Panc1 (cell line): ENCODE data around the gene KCNAB1.

Experiments
- CTCF ChIP-seq: fragments of 450-650 bp; IDR thresholded peaks from 2 replicates; pipeline ENCODE4 v1.5.1; 2017; ENCODE audit warnings: mild to moderate bottlenecking
- POLR2AphosphoS5 ChIP-seq: IDR thresholded peaks from 2 replicates; pipeline ENCODE4 v1.6.1; 2012; ENCODE audit warnings: mild to moderate bottlenecking, low read depth, low read length, moderate library complexity
- REST ChIP-seq, 2 experiments: IDR thresholded peaks; 2 replicates each; pipeline ENCODE4 v1.6.1; 2011 to 2012; ENCODE audit warnings: low read depth in 2 of 2, control low read depth in 1 of 2, low read length in 1 of 2, mild to moderate bottlenecking in 1 of 2, moderate library complexity in 1 of 2; ENCODE audit not compliant: insufficient read depth in 1 of 2
- SIN3A ChIP-seq: IDR thresholded peaks from 2 replicates; pipeline ENCODE4 v1.6.1; 2012; ENCODE audit warnings: low read depth, mild to moderate bottlenecking, low read length, moderate library complexity, borderline replicate concordance; ENCODE audit not compliant: insufficient read depth
- TCF7L2 ChIP-seq: IDR thresholded peaks from 2 replicates; pipeline ENCODE4 v1.6.1; 2011; ENCODE audit warnings: mild to moderate bottlenecking, low read depth, low read length, inconsistent platforms

GRCh38 chr3:156492801-156493261, 372.5 kb downstream of the KCNAB1 start:
- TF ChIP-seq CTCF (no peak), POLR2AphosphoS5 (no peak), REST (IDR thresholded peaks at IDR 0.05; ENCODE audit: insufficient read depth in 1 of 2, low read depth in 2 of 2, low read length in 1 of 2) (no peak), SIN3A (no peak), TCF7L2 (no peak)
